DND-41 (cell line): ENCODE data around the gene TFCP2L1.

ENCODE experiments used
- EZH2 ChIP-seq: IDR thresholded peaks from 3 replicates; pipeline ENCODE4 v1.6.1; 2012; ENCODE audit warnings: borderline replicate concordance, low read depth, mild to moderate bottlenecking, moderate library complexity, low read length, inconsistent platforms; ENCODE audit not compliant: severe bottlenecking
- TF ChIP-seq, protein P1 (sequence below): IDR thresholded peaks from 2 replicates; pipeline ENCODE4 v1.5.1; 2012; ENCODE audit warnings: borderline replicate concordance, low read length, moderate library complexity, mild to moderate bottlenecking; ENCODE audit not compliant: poor library complexity, severe bottlenecking; ENCODE audit errors: extremely low read depth

DNA sequence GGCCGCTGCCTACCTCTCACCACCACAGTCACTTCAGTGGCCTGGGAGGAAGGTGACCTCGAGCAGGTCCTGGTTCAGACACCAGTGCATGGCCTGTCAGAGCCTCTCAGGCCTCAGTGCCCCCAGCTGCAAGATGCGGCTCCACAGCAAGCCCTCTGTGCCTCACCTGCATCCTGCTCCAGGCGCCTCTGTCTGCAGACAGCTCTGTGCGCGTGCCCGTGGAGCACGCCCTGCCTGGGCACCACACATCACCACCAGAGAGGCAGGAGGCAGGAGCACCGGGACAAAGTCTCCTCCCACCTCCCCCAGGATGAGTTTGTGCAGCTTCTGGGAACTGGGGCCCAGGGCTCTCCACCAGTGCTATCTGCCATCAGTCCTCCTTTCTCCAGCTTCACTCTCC lies 98.7 kb downstream of the TFCP2L1 start:
- TF ChIP-seq, protein P1, sequence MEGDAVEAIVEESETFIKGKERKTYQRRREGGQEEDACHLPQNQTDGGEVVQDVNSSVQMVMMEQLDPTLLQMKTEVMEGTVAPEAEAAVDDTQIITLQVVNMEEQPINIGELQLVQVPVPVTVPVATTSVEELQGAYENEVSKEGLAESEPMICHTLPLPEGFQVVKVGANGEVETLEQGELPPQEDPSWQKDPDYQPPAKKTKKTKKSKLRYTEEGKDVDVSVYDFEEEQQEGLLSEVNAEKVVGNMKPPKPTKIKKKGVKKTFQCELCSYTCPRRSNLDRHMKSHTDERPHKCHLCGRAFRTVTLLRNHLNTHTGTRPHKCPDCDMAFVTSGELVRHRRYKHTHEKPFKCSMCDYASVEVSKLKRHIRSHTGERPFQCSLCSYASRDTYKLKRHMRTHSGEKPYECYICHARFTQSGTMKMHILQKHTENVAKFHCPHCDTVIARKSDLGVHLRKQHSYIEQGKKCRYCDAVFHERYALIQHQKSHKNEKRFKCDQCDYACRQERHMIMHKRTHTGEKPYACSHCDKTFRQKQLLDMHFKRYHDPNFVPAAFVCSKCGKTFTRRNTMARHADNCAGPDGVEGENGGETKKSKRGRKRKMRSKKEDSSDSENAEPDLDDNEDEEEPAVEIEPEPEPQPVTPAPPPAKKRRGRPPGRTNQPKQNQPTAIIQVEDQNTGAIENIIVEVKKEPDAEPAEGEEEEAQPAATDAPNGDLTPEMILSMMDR, result no peak
- no peak for TF ChIP-seq EZH2
